Left cardiac atrium (tissue), 4 donors: ENCODE results near the gene LATS2. TPM values are rescaled to one million over a fixed set of nuclear protein-coding genes. Genes with fewer than 3 reads are reported as not detected.
A peak's percentile ranks its signal among the peaks of the same experiment; 100 is the strongest.

Source experiments
- ATAC-seq, 2 donors: fragments of 200-7000 bp; cut with Tn5 transposase; one replicate each; pipeline ENCODE4 v1.9.1; 2020; ENCODE audit warnings: mild to moderate bottlenecking in 2 of 2, moderate library complexity in 2 of 2
- DNase-seq: peaks from one replicate; pipeline ENCODE4 v3.0.0-alpha.2; 2020
- intact Hi-C, 2 donors: fragments of 100-400 bp; cut with DNase I; formaldehyde crosslinking; loops; one replicate each; pipeline versions ENCODE4 v1.14.1 to v1.15.1; 2022 to 2023
- total RNA-seq, 2 donors: library from RNA; stranded (reverse); fragmentation: NEBNext Ultra II Directional; extraction: Animal tissue kit (Norgen Biotek cat#: 25700); gene quantifications; one replicate each; pipeline ENCODE4 v1.2.1, GENCODE V29; 2021
- donor health status: DM: no; HTN: yes; CAD: no.
- donor health status: DM: no; HTN: yes; CAD: no; lungs with severe emphysema.
- donor health status: DM: yes; HTN: yes; CAD: no.
- donor health status: Dilated cardiomyopathy.

Gene LATS2
- total RNA-seq, 2 donors from 2014 or later: 19.3 to 30.9 TPM

GRCh38 chr13:21006141-21007005, 55.0 kb downstream of the LATS2 start:
- ATAC-seq: peak; percentile 31 to 50
- intact Hi-C loops: no loop called here

DNA sequence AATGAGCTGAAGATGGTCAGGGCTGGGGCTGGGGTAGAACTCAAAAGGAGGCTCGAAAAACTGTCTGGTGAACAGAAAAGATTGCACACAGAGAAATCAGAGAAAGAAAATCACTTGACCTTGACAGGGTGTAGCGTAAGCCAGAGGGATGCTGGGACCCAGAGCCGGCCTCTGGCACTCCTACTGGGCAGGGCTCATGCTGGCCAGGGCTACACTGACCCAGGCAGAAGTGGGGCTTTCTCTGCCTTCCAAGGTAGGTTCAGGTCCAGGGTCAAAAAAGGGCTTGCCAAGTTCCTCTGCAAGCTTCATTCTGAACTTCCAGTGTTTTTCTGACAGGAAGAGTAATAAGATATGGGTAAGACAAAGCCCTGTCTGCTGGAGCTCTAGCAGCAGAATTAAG, 56.2 kb downstream of the LATS2 start:
- no peak for DNase-seq
- intact Hi-C loops: no loop called here
- peak in 1 of 2 donors; percentile 49 for ATAC-seq

More at GRCh38 chr13:21006141-21007005, 55.0 kb downstream of the LATS2 start:
- no peak for DNase-seq

DNA sequence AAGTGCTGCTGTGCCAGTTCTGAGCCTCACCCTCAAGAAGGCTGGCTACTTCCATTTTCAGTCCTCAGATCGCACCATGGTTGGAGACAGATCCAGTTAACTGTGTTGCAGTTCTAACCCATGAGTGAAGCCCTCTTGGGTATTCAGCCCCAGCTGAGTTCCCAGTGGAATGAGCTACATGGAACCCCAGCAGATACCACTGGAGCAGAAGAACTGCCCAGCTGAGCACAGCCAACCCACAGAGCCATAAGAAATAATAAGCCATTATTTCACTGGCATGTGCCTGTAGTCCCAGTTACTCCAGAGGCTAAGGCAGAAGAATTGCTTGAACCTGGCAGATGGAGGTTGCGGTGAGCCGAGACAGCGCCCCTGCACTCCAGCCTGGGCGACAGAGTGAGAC, 59.9 kb downstream of the LATS2 start:
- intact Hi-C loops: no loop called here
- ATAC-seq (no peak), DNase-seq (no peak)

DNA sequence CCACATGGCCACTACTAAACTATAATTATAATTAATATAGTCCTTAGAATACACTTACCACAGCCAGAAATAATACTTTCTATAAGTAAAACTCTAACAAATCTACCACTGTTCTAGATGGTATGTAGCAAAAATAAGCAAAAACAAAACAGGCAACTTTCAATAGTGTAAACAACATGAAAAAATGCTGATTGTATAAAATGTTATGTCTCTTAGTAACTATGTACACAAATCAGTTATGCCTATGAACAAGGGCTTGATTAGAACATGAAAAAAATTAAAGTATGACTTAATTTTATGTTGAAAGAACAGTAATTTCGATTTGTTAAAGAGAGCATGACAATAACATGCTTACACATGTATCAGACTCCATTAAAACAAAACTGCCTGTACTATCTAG, 60.7 kb downstream of the LATS2 start:
- intact Hi-C loops: no loop called here
- DNase-seq (no peak), ATAC-seq (no peak)

GRCh38 chr13:20998649-20999415, 62.6 kb downstream of the LATS2 start:
- DNase-seq (no peak), ATAC-seq (no peak)
- intact Hi-C loops: no loop called here

- ATAC-seq (peak; percentile 60 to 61), DNase-seq (no peak)
- intact Hi-C loops: no loop called here
These were observed 63.9 kb downstream of the LATS2 start for GRCh38 chr13:20997301-20998161.

DNA sequence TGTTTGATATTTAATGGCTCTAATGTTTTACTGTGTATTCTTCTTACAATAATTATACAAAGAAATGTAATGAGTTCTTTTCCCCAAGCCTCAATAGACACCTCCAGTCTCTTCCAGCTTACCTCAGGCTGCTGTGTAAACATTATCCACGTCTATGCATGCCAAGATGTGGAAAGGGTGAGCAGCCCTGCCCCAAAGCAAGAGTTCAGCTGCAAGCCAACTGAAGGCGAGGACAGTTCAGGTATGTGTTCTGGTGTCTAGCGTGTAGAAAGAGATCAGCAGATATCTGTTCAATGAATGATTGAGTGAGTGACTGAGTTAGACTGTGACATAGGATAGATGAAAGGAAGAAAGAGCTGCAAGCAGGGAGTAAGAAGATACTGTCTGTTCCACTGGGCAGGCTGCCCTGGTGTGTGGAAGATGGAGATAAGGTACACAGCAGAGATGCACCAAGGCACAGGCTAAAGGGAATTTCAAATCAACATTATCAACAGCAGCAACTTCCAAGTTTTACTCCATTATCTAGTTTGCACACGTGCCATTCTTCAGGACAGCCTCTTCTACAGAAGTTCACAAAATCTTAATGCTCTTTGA, 66.0 kb downstream of the LATS2 start:
- intact Hi-C loops: no loop called here
- DNase-seq (no peak), ATAC-seq (no peak)

DNA sequence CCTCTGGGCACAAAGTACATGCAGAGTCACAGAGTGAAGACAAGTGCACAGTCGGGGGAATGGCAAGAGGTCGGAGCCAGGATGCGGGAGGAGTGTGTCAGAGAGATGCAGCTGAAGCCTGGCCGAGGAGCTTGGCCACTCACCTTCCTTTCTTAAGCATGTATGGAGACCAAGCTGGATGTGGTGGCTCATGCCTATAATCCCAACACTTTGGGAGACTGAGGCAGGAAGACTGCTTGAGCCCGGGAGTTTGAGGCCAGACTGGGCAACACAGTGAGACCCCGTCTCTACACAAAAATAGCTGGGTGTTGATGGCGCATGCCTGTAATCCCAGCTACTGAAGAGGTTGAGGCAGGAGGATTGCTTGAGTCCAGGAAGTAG, 67.0 kb downstream of the LATS2 start:
- intact Hi-C loops: no loop called here
- ATAC-seq (no peak), DNase-seq (no peak)

- peak in 1 of 2 donors; percentile 59 for ATAC-seq
- no peak for DNase-seq
- intact Hi-C loops: no loop called here
These were observed 67.5 kb downstream of the LATS2 start for GRCh38 chr13:20993661-20994440.

GRCh38 chr13:20993211-20993610, 68.2 kb downstream of the LATS2 start:
- intact Hi-C loops: no loop called here
- ATAC-seq (no peak), DNase-seq (no peak)

GRCh38 chr13:20991741-20992520, 69.5 kb downstream of the LATS2 start:
- DNase-seq: no peak
- intact Hi-C loops: no loop called here

GRCh38 chr13:20990910-20991525, 70.4 kb downstream of the LATS2 start:
- no peak for ATAC-seq
- intact Hi-C loops: no loop called here
- no peak for DNase-seq

More at GRCh38 chr13:20991741-20992520, 69.5 kb downstream of the LATS2 start:
- ATAC-seq: no peak

GRCh38 chr13:20989656-20990321, 71.6 kb downstream of the LATS2 start:
- no peak for DNase-seq
- intact Hi-C loops: no loop called here
- ATAC-seq: no peak

DNA sequence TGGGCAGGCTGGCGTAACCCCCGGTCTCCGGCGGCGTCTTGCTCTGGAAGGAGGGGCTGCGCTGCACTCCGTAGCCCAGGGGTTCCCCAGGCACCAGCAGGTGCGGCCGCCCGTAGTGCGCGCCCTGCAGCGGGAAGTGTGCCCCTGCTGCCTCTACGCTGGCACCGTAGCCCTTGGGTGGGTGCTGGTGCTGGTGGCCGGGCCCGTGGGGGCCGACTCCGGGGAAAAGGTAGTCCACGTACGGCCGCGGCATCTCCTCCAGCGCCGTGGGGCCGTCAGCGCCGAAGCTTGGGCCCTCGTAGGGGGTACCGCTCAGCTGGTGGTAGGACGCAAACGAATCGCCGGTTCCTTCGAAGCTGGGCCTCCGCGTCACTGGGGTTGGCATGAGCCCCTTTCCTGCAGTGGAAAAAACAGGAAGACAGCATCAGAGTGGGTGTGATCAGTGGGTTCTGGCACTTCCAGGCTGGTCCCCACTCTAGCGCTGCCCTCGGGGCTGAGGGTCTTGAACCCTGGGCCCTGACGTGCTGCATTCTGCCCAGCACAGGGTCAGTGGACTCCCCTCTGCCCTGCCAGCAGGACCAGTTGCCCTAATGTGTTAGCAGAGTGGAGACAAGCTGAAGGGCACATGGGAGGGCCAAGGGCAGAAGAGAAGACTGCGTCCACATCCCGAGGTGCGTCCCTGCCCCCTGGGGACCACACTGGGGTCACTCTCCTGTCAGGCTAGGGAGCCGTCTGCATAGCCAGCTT, 72.3 kb downstream of the LATS2 start:
- intact Hi-C loops: no loop called here
- DNase-seq (no peak), ATAC-seq (peak; percentile 6 to 10)

- DNase-seq (no peak), ATAC-seq (peak; percentile 7 to 18)
- intact Hi-C loops: no loop called here
These were observed 73.1 kb downstream of the LATS2 start for GRCh38 chr13:20988033-20988908.
